HG03066 (cell line): ENCODE measurements around the gene PTAR1.

Source experiments
- ATAC-seq: cut with Tn5 transposase; IDR thresholded peaks from one replicate; pipeline ENCODE4 v1.9.1; 2021; ENCODE audit warnings: low read depth; ENCODE audit not compliant: unreplicated experiment

PTAR1 gene

GRCh38 chr9:69755205-69755604 is 4.6 kb downstream of the PTAR1 start:
- ATAC-seq = no peak

GRCh38 chr9:69753830-69754229 is 6.0 kb downstream of the PTAR1 start:
- no peak for ATAC-seq

- ATAC-seq = no peak
Observed at GRCh38 chr9:69750085-69750484, 9.7 kb downstream of the PTAR1 start.

GRCh38 chr9:69748304-69748703 is 11.5 kb downstream of the PTAR1 start:
- no peak for ATAC-seq

GRCh38 chr9:69746859-69747560 is 12.8 kb downstream of the PTAR1 start:
- no peak for ATAC-seq

GRCh38 chr9:69745716-69746437 is 13.9 kb downstream of the PTAR1 start:
- no peak for ATAC-seq

- ATAC-seq = no peak
Observed at GRCh38 chr9:69744688-69745380, 15.0 kb downstream of the PTAR1 start.

- ATAC-seq = no peak
Observed at GRCh38 chr9:69743930-69744329, 15.9 kb downstream of the PTAR1 start.

GRCh38 chr9:69740872-69741505 is 18.8 kb downstream of the PTAR1 start:
- no peak for ATAC-seq

- ATAC-seq = no peak
Observed at GRCh38 chr9:69731348-69731747, 28.5 kb downstream of the PTAR1 start.

- no peak for ATAC-seq
Observed at GRCh38 chr9:69719983-69720382, 39.8 kb downstream of the PTAR1 start.

- no peak for ATAC-seq
Observed at GRCh38 chr9:69719367-69719766, 40.4 kb downstream of the PTAR1 start.

- ATAC-seq = no peak
Observed at GRCh38 chr9:69718218-69718617, 41.6 kb downstream of the PTAR1 start.

GRCh38 chr9:69715825-69716224 is 44.0 kb downstream of the PTAR1 start:
- ATAC-seq = no peak

GRCh38 chr9:69715096-69715495 is 44.7 kb downstream of the PTAR1 start:
- no peak for ATAC-seq

GRCh38 chr9:69697475-69697874 is 62.3 kb downstream of the PTAR1 start:
- ATAC-seq = no peak

GRCh38 chr9:69696802-69697201 is 63.0 kb downstream of the PTAR1 start:
- no peak for ATAC-seq

GRCh38 chr9:69689991-69690538 is 69.7 kb downstream of the PTAR1 start:
- ATAC-seq = no peak

GRCh38 chr9:69683927-69684326 is 75.9 kb downstream of the PTAR1 start:
- ATAC-seq = no peak

- ATAC-seq = no peak
Observed at GRCh38 chr9:69678843-69679538, 80.8 kb downstream of the PTAR1 start.
